Measurements from ENCODE around the gene GARIN5B. TPM values are rescaled to one million over a fixed set of nuclear protein-coding genes. Genes with fewer than 3 reads are reported as not detected.

GARIN5B gene
- total and polyA plus RNA-seq, 2 donors (not counting 1 experiment from before 2014, with no cell fraction given): not detected

DNA sequence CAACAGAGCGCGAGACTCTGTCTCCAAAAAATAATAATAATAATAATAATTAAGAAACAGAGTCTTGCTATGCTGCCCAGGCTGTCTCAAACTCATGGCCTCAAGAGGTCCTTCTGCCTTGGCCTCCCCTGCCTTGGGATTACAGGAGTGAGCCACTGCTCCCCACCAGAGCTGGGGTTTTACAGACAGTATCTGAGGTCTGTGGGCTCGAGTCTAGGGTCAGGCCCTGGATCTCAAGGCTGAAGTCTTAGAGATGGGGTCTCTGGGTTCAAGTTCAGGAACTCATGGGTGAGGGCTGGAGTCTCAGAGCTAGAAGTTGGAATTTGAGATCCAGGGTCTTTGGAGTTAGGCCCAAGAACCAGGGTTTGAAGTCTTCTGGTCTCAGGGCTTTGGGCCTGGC, 3.7 kb upstream of the GARIN5B start:
- Histone ChIP-seq H3K27me3 (replicated peaks in 1 of 4; ENCODE audit: control extremely low read depth in 1 of 4, control insufficient read depth in 3 of 4, insufficient read depth in 4 of 4, low read length in 3 of 4) (peaks cover 0 to 44% (median 20%) of the 10 kb centered on the region in 4 experiments), H3K4me1 (ENCODE audit: control insufficient read depth in 2 of 2, insufficient read depth in 2 of 2, low read length in 2 of 2) (peaks cover 15 to 17% of the 10 kb centered on the region in 2 donors), H3K79me2 (ENCODE audit: control insufficient read depth, insufficient read depth, low read length) (no peaks in the 10 kb centered on the region), H3K36me3 (replicated peaks in 1 of 2; ENCODE audit: control extremely low read depth in 1 of 2, control insufficient read depth in 1 of 2, extremely low read depth in 1 of 2, insufficient read depth in 2 of 2, low read length in 1 of 2) (no peaks in the 10 kb centered on the region), H2AFZ (ENCODE audit: insufficient read depth, low read depth, low read length, poor library complexity, severe bottlenecking) (no peak overlapping the region), H3K9ac (ENCODE audit: low read length) (no peak overlapping the region), H3K4me3 (ENCODE audit: control extremely low read depth in 1 of 5, extremely low read depth in 1 of 5, insufficient read depth in 1 of 5, low read depth in 2 of 5, low read length in 4 of 5) (no peak overlapping the region), H3K27ac (ENCODE audit: low read length in 2 of 2) (no peak overlapping the region), H4K20me1 (ENCODE audit: control insufficient read depth, insufficient read depth, low read length, poor library complexity, severe bottlenecking) (no peaks in the 10 kb centered on the region), H3K9me3 (ENCODE audit: control extremely low read depth in 1 of 3, control insufficient read depth in 2 of 3, insufficient read depth in 1 of 3, low read length in 2 of 3) (peaks cover 0 to 13% (median 0%) of the 10 kb centered on the region in 3 donors), H3K4me2 (replicated peaks; ENCODE audit: low read depth, low read length, poor library complexity, severe bottlenecking) (no peak overlapping the region)
- DNase-seq (no peak), ATAC-seq (ENCODE audit: low read depth) (no peak)
- 75% methylated on average over 1 of the region's 3 CpGs for WGBS (ENCODE audit: insufficient coverage)
- ChIA-PET POLR2A (no interaction called here), CTCF (no interaction called here)
- intact Hi-C loops (cut with micrococcal nuclease): no loop called here
- H3K4me1 Mint-ChIP-seq: peaks cover 9% of the 10 kb centered on the region
- H3K27me3 Mint-ChIP-seq: peaks cover 28% of the 10 kb centered on the region
- no peak overlapping the region for H3K27ac Mint-ChIP-seq
- no peaks in the 10 kb centered on the region for H3K9me3 Mint-ChIP-seq (ENCODE audit: insufficient read depth)
- no peak overlapping the region for H3K4me3 Mint-ChIP-seq
- TF ChIP-seq, protein P1, sequence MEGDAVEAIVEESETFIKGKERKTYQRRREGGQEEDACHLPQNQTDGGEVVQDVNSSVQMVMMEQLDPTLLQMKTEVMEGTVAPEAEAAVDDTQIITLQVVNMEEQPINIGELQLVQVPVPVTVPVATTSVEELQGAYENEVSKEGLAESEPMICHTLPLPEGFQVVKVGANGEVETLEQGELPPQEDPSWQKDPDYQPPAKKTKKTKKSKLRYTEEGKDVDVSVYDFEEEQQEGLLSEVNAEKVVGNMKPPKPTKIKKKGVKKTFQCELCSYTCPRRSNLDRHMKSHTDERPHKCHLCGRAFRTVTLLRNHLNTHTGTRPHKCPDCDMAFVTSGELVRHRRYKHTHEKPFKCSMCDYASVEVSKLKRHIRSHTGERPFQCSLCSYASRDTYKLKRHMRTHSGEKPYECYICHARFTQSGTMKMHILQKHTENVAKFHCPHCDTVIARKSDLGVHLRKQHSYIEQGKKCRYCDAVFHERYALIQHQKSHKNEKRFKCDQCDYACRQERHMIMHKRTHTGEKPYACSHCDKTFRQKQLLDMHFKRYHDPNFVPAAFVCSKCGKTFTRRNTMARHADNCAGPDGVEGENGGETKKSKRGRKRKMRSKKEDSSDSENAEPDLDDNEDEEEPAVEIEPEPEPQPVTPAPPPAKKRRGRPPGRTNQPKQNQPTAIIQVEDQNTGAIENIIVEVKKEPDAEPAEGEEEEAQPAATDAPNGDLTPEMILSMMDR (IDR thresholded peaks at IDR 0.05): no peak
- TF ChIP-seq EZH2 (IDR thresholded peaks at IDR 0.05; ENCODE audit: borderline replicate concordance, insufficient read depth, low read depth, low read length, poor library complexity, severe bottlenecking): no peak

DNA sequence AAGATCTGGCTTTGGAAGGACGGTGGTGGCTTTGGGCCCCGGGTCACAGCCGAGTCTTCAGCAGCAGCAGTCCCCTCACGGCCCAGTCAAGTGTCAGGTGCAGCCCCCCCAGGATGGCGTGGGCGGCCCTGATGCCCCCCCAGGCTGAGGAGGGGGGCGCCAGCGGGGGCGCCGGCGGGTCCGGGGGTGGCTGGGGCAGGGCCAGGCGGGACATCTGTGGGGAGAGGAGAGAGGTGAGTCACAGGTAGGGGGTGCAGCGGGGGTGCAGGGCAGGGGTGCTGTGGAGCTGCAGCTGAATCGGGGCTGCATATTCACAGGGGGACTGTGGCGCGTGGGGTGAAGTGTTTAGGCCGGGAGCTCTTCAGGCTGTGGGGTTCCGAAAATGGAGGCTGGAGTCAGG, 2.9 kb upstream of the GARIN5B start:
- no peak for TF ChIP-seq EZH2 (IDR thresholded peaks at IDR 0.05; ENCODE audit: borderline replicate concordance, insufficient read depth, low read depth, low read length, poor library complexity, severe bottlenecking)
- TF ChIP-seq, protein P1 (IDR thresholded peaks at IDR 0.05): no peak
- Histone ChIP-seq H3K4me1 (ENCODE audit: control insufficient read depth in 2 of 2, insufficient read depth in 2 of 2, low read length in 2 of 2) (peaks cover 15 to 17% of the 10 kb centered on the region in 2 donors), H2AFZ (ENCODE audit: insufficient read depth, low read depth, low read length, poor library complexity, severe bottlenecking) (no peak overlapping the region), H3K79me2 (ENCODE audit: control insufficient read depth, insufficient read depth, low read length) (no peaks in the 10 kb centered on the region), H3K9me3 (ENCODE audit: control extremely low read depth in 1 of 3, control insufficient read depth in 2 of 3, insufficient read depth in 1 of 3, low read length in 2 of 3) (peaks cover 0 to 13% (median 0%) of the 10 kb centered on the region in 3 donors), H3K27ac (ENCODE audit: low read length in 2 of 2) (no peak overlapping the region), H3K36me3 (replicated peaks in 1 of 2; ENCODE audit: control extremely low read depth in 1 of 2, control insufficient read depth in 1 of 2, extremely low read depth in 1 of 2, insufficient read depth in 2 of 2, low read length in 1 of 2) (no peaks in the 10 kb centered on the region), H4K20me1 (ENCODE audit: control insufficient read depth, insufficient read depth, low read length, poor library complexity, severe bottlenecking) (no peaks in the 10 kb centered on the region), H3K4me3 (ENCODE audit: control extremely low read depth in 1 of 5, extremely low read depth in 1 of 5, insufficient read depth in 1 of 5, low read depth in 2 of 5, low read length in 4 of 5) (no peak overlapping the region), H3K27me3 (replicated peaks in 1 of 4; ENCODE audit: control extremely low read depth in 1 of 4, control insufficient read depth in 3 of 4, insufficient read depth in 4 of 4, low read length in 3 of 4) (peaks cover 0 to 39% (median 18%) of the 10 kb centered on the region in 4 experiments), H3K4me2 (replicated peaks; ENCODE audit: low read depth, low read length, poor library complexity, severe bottlenecking) (no peak overlapping the region), H3K9ac (ENCODE audit: low read length) (no peak overlapping the region)
- intact Hi-C loops (cut with micrococcal nuclease): no loop called here
- ChIA-PET POLR2A (no interaction called here), CTCF (no interaction called here)
- Mint-ChIP-seq H3K27me3 (peaks cover 22% of the 10 kb centered on the region), H3K4me3 (no peak overlapping the region), H3K9me3 (ENCODE audit: insufficient read depth) (no peaks in the 10 kb centered on the region), H3K4me1 (peaks cover 7% of the 10 kb centered on the region), H3K27ac (no peak overlapping the region)
- 92% methylated on average over 11 of the region's 19 CpGs for WGBS (ENCODE audit: insufficient coverage)
- ATAC-seq (ENCODE audit: low read depth): no peak
- no peak for DNase-seq

Measured in B cell (primary cell).